ENCODE measurements around the gene GORASP1.

DNA sequence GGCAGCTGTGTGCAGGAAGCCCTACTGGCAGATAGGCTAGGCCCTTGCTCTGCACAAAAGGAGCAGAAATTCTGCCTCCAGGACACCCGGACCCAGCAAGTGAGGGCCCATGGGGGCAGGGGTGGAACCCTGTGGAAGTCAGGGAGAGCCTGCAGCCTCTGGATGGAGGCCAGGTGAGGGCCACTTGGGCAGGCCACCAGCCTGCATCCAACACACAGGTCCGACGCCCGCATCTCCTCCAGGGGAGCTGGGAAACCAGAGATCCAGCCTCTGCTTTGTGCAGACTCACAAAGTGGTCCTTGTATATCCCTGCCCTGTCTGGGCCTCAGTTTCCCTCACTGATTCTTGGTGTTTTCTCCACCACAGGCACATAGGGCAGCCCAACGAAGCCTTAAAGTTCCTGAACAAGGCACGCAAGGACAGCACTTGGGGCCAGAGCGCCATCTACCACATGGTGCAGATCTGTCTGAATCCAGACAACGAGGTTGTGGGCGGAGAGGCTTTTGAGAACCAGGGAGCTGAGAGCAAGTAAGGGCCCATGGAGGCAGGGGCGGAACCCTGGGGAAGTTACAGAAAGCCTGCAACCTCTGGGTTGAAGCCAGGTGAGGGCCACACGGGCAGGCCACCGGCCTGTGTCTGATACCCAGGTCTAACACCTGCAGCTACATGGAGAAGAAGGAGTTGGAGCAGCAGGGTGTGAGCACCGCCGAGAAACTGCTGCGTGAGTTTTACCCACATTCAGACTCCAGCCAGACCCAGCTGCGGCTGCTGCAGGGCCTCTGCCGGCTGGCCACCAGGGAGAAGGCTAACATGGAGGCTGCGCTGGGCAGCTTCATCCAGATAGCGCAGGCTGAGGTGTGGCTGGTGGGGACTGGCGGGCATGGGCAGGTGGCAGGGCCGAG, 29.4 kb upstream of the GORASP1 start:
- TF ChIP-seq, protein P1, sequence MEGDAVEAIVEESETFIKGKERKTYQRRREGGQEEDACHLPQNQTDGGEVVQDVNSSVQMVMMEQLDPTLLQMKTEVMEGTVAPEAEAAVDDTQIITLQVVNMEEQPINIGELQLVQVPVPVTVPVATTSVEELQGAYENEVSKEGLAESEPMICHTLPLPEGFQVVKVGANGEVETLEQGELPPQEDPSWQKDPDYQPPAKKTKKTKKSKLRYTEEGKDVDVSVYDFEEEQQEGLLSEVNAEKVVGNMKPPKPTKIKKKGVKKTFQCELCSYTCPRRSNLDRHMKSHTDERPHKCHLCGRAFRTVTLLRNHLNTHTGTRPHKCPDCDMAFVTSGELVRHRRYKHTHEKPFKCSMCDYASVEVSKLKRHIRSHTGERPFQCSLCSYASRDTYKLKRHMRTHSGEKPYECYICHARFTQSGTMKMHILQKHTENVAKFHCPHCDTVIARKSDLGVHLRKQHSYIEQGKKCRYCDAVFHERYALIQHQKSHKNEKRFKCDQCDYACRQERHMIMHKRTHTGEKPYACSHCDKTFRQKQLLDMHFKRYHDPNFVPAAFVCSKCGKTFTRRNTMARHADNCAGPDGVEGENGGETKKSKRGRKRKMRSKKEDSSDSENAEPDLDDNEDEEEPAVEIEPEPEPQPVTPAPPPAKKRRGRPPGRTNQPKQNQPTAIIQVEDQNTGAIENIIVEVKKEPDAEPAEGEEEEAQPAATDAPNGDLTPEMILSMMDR (conservative IDR thresholded peaks at IDR 0.05; ENCODE audit: low read length), result peak; percentile 28; the same call in 1 of the 2 replicates
- no peak for TF ChIP-seq EZH2phosphoT487 (IDR thresholded peaks at IDR 0.05; ENCODE audit: borderline replicate concordance, low read depth, low read length)

Data from OCI-LY7 (cell line).